HG02610 (cell line): ENCODE data around the gene EDC3.
A peak's percentile ranks its signal among the peaks of the same experiment; 100 is the strongest.
"Not testable (repeated sequence)": the region's sequence is repeated elsewhere in the genome, so short reads cannot be mapped to it uniquely, and the experiment has no call there.

Source experiments
- ATAC-seq: cut with Tn5 transposase; IDR thresholded peaks from one replicate; pipeline ENCODE4 v1.9.1; 2021; ENCODE audit warnings: mild to moderate bottlenecking, moderate library complexity; ENCODE audit not compliant: unreplicated experiment

The EDC3 gene

GRCh38 chr15:74653426-74654102 is 42.3 kb downstream of the EDC3 start:
- no peak for ATAC-seq

GRCh38 chr15:74651242-74651741 is 44.5 kb downstream of the EDC3 start:
- no peak for ATAC-seq

- ATAC-seq = no peak
Observed at GRCh38 chr15:74648051-74648842, 47.6 kb downstream of the EDC3 start.

- ATAC-seq = no peak
Observed at GRCh38 chr15:74646480-74646879, 49.3 kb downstream of the EDC3 start.

- no peak for ATAC-seq
Observed at GRCh38 chr15:74643665-74644204, 52.1 kb downstream of the EDC3 start.

GRCh38 chr15:74642734-74643664 is 52.8 kb downstream of the EDC3 start:
- ATAC-seq = no peak

GRCh38 chr15:74642348-74642733 is 53.5 kb downstream of the EDC3 start:
- ATAC-seq = no peak

GRCh38 chr15:74641151-74641550 is 54.7 kb downstream of the EDC3 start:
- ATAC-seq = no peak

GRCh38 chr15:74636984-74637383 is 58.8 kb downstream of the EDC3 start:
- ATAC-seq = no peak

GRCh38 chr15:74635228-74635627 is 60.6 kb downstream of the EDC3 start:
- peak; percentile 47 for ATAC-seq

- no peak for ATAC-seq
Observed at GRCh38 chr15:74633781-74634180, 62.0 kb downstream of the EDC3 start.

GRCh38 chr15:74632601-74633000 is 63.2 kb downstream of the EDC3 start:
- ATAC-seq = no peak

GRCh38 chr15:74631935-74632560 is 63.8 kb downstream of the EDC3 start:
- ATAC-seq = no peak

GRCh38 chr15:74631408-74631807 is 64.4 kb downstream of the EDC3 start:
- ATAC-seq = no peak

GRCh38 chr15:74631087-74631385 is 64.8 kb downstream of the EDC3 start:
- no peak for ATAC-seq

- ATAC-seq = no peak
Observed at GRCh38 chr15:74630284-74631086, 65.3 kb downstream of the EDC3 start.

- ATAC-seq = not testable (repeated sequence)
Observed at GRCh38 chr15:74629696-74630095, 66.1 kb downstream of the EDC3 start.

- no peak for ATAC-seq
Observed at GRCh38 chr15:74628949-74629348, 66.9 kb downstream of the EDC3 start.

GRCh38 chr15:74628199-74628598 is 67.6 kb downstream of the EDC3 start:
- no peak for ATAC-seq

GRCh38 chr15:74627766-74628165 is 68.1 kb downstream of the EDC3 start:
- ATAC-seq = no peak
